ENCODE measurements around the gene PRSS48.

- TF ChIP-seq EZH2 (IDR thresholded peaks at IDR 0.05) (no peak), POLR2AphosphoS5 (IDR thresholded peaks at IDR 0.05; ENCODE audit: borderline replicate concordance, low read depth, low read length) (no peak), FOXP2 (optimal IDR thresholded peaks at IDR 0.05; ENCODE audit: control extremely low read depth, extremely low read length, insufficient read depth) (no peak)
Measured at GRCh38 chr4:151324752-151325110, 47.8 kb downstream of the PRSS48 start.

Data from SK-N-MC (cell line).